Measurements from ENCODE around the gene TOR1A. TPM values are rescaled to one million over a fixed set of nuclear protein-coding genes. Genes with fewer than 3 reads are reported as not detected.

The TOR1A gene
- total and polyA plus RNA-seq, 2 experiments from 2014 or later: 44.8 to 50.4 TPM

GRCh38 chr9:129822898-129823541 is 916 bp downstream of the TOR1A start:
- Histone ChIP-seq H4K20me1 (ENCODE audit: insufficient read depth, poor library complexity, severe bottlenecking) (no peaks in the 10 kb centered on the region), H3K27ac (peak overlapping the region; percentile 88)
- WGBS (ENCODE audit: low lambda C conversion rate, missing lambda C conversion rate): 26% methylated on average over 23 of the region's 26 CpGs

GRCh38 chr9:129816501-129817435 is 7.2 kb downstream of the TOR1A start:
- Histone ChIP-seq H3K9me3 (ENCODE audit: low read depth) (no peaks in the 10 kb centered on the region), H3K4me2 (no peak overlapping the region), H3K4me3 (no peak overlapping the region), H3K9me2 (replicated peaks; ENCODE audit: insufficient read depth) (no peaks in the 10 kb centered on the region), H2AFZ (no peak overlapping the region), H4K20me1 (ENCODE audit: insufficient read depth, poor library complexity, severe bottlenecking) (no peaks in the 10 kb centered on the region), H3K4me1 (ENCODE audit: insufficient read depth) (no peaks in the 10 kb centered on the region), H3K79me2 (peaks cover 9% of the 10 kb centered on the region), H3K36me3 (replicated peaks; ENCODE audit: insufficient read depth, low read depth) (no peaks in the 10 kb centered on the region), H3K27me3 (no peaks in the 10 kb centered on the region), H3K27ac (no peak overlapping the region)
- no peak for DNase-seq (ENCODE audit: low spot score)
- TF ChIP-seq EZH2 (IDR thresholded peaks at IDR 0.05; ENCODE audit: borderline replicate concordance): no peak
- TF ChIP-seq CTCF (IDR thresholded peaks at IDR 0.05; ENCODE audit: poor library complexity): no peak
- TF ChIP-seq EZH2phosphoT487 (IDR thresholded peaks at IDR 0.05; ENCODE audit: low read depth, severe bottlenecking, unreplicated experiment): no peak
- 90% methylated on average over 14 of the region's 14 CpGs for WGBS (ENCODE audit: low lambda C conversion rate, missing lambda C conversion rate)

More at GRCh38 chr9:129822898-129823541, 916 bp downstream of the TOR1A start:
- Histone ChIP-seq H2AFZ (peak overlapping the region; percentile 20), H3K79me2 (peaks cover 25% of the 10 kb centered on the region), H3K4me1 (ENCODE audit: insufficient read depth) (peaks cover 8% of the 10 kb centered on the region), H3K36me3 (replicated peaks; ENCODE audit: insufficient read depth, low read depth) (no peaks in the 10 kb centered on the region), H3K9me2 (replicated peaks; ENCODE audit: insufficient read depth) (no peaks in the 10 kb centered on the region), H3K9me3 (ENCODE audit: low read depth) (no peaks in the 10 kb centered on the region), H3K27me3 (no peaks in the 10 kb centered on the region), H3K4me2 (peak overlapping the region; percentile 96), H3K4me3 (peak overlapping the region; percentile 86)
- no peak for TF ChIP-seq EZH2phosphoT487 (IDR thresholded peaks at IDR 0.05; ENCODE audit: low read depth, severe bottlenecking, unreplicated experiment)
- no peak for TF ChIP-seq CTCF (IDR thresholded peaks at IDR 0.05; ENCODE audit: poor library complexity)
- no peak for TF ChIP-seq EZH2 (IDR thresholded peaks at IDR 0.05; ENCODE audit: borderline replicate concordance)
- peak; percentile 55 for DNase-seq (ENCODE audit: low spot score)

- WGBS (ENCODE audit: low lambda C conversion rate, missing lambda C conversion rate): 94% methylated on average over 11 of the region's 11 CpGs
- Histone ChIP-seq H3K27me3 (no peaks in the 10 kb centered on the region), H3K9me2 (replicated peaks; ENCODE audit: insufficient read depth) (no peaks in the 10 kb centered on the region), H3K4me2 (no peak overlapping the region), H3K36me3 (replicated peaks; ENCODE audit: insufficient read depth, low read depth) (no peaks in the 10 kb centered on the region), H3K9me3 (ENCODE audit: low read depth) (no peaks in the 10 kb centered on the region), H3K27ac (no peak overlapping the region), H3K4me3 (no peak overlapping the region), H2AFZ (no peak overlapping the region), H4K20me1 (ENCODE audit: insufficient read depth, poor library complexity, severe bottlenecking) (no peaks in the 10 kb centered on the region), H3K79me2 (no peaks in the 10 kb centered on the region), H3K4me1 (ENCODE audit: insufficient read depth) (peaks cover 6% of the 10 kb centered on the region)
- TF ChIP-seq EZH2 (IDR thresholded peaks at IDR 0.05; ENCODE audit: borderline replicate concordance): no peak
- no peak for TF ChIP-seq CTCF (IDR thresholded peaks at IDR 0.05; ENCODE audit: poor library complexity)
- no peak for TF ChIP-seq EZH2phosphoT487 (IDR thresholded peaks at IDR 0.05; ENCODE audit: low read depth, severe bottlenecking, unreplicated experiment)
- DNase-seq (ENCODE audit: low spot score): no peak
Measured at GRCh38 chr9:129815278-129815677, 8.7 kb downstream of the TOR1A start.
